Activated CD8-positive, alpha-beta memory T cell treated with anti-CD3 and anti-CD28 coated beads, Interleukin-2, amount 50 U/mL, for 24 hours (primary cell): Measurements from ENCODE around the gene ACKR3.

ENCODE experiments used
- DNase-seq: peaks from one replicate; pipeline ENCODE4 v3.0.0-alpha.2; 2020; ENCODE audit errors: extremely low read depth

Gene ACKR3

GRCh38 chr2:236628981-236629605 lies 59.5 kb downstream of the ACKR3 start:
- no peak for DNase-seq

- no peak for DNase-seq
These were observed 60.6 kb downstream of the ACKR3 start for GRCh38 chr2:236629961-236630872.

GRCh38 chr2:236631281-236631855 lies 61.7 kb downstream of the ACKR3 start:
- DNase-seq: no peak

- DNase-seq: no peak
These were observed 62.2 kb downstream of the ACKR3 start for GRCh38 chr2:236631856-236632291.
